Gastroesophageal sphincter (tissue), 4 donors: ENCODE data around the gene TPD52L2. TPM values are rescaled to one million over a fixed set of nuclear protein-coding genes. Genes with fewer than 3 reads are reported as not detected.
A peak's percentile ranks its signal among the peaks of the same experiment; 100 is the strongest.

Experiments
- ATAC-seq: fragments of 150-250 bp; one replicate; pipeline ENCODE4 v1.9.1; 2016; ENCODE audit warnings: mild to moderate bottlenecking, moderate library complexity
- H3K27ac ChIP-seq, 4 donors: fragments of 200-600 bp; sonication (generic) in 3 of 4; 1 replicate in 3 of 4; 2 replicates in 1 of 4; pipeline ENCODE4 v1.5.1; 2016 to 2019
- H3K27me3 ChIP-seq: fragments of 200-600 bp; sonication (generic); one replicate; pipeline ENCODE4 v1.5.1; 2019
- H3K36me3 ChIP-seq, 2 donors: fragments of 200-600 bp; sonication (generic); one replicate each; pipeline ENCODE4 v1.5.1; 2019; ENCODE audit warnings: control low read depth in 1 of 2
- H3K4me1 ChIP-seq, 3 donors: fragments of 200-600 bp; sonication (generic); 1 replicate in 2 of 3; 2 replicates in 1 of 3; pipeline ENCODE4 v1.5.1; 2016 to 2019; ENCODE audit warnings: control low read depth in 2 of 3
- H3K4me3 ChIP-seq, 2 donors: fragments of 200-600 bp; sonication (generic); one replicate each; pipeline ENCODE4 v1.5.1; 2019; ENCODE audit warnings: mild to moderate bottlenecking in 1 of 2, moderate library complexity in 1 of 2
- H3K9me3 ChIP-seq, 3 donors: fragments of 200-600 bp; sonication (generic); one replicate each; pipeline ENCODE4 v1.5.1; 2017 to 2019; ENCODE audit warnings: control low read depth in 2 of 3
- CTCF ChIP-seq, 4 experiments: fragments of 200-600 bp in 2 of 4; fragments of 450-650 bp in 2 of 4; sonication (generic) in 1 of 4; IDR thresholded peaks; one replicate each; pipeline ENCODE4 v1.5.1; 2017 to 2019; ENCODE audit warnings: antibody characterized with exemption in 4 of 4, mild to moderate bottlenecking in 2 of 4, moderate library complexity in 2 of 4
- EP300 ChIP-seq: sonication (generic); formaldehyde crosslinking; IDR thresholded peaks from one replicate; pipeline ENCODE4 v1.6.1; 2017; ENCODE audit warnings: antibody characterized with exemption, mild to moderate bottlenecking
- POLR2A ChIP-seq, 2 donors: fragments of 450-650 bp; IDR thresholded peaks; one replicate each; pipeline ENCODE4 v1.6.1; 2017; ENCODE audit warnings: antibody characterized with exemption in 2 of 2, mild to moderate bottlenecking in 2 of 2, moderate library complexity in 1 of 2
- POLR2AphosphoS5 ChIP-seq: sonication (generic); formaldehyde crosslinking; IDR thresholded peaks from one replicate; pipeline ENCODE4 v1.6.1; 2017; ENCODE audit warnings: antibody characterized with exemption
- WGBS, 2 donors: methylation state at CpG; one replicate each; pipeline ENCODE4 v1.1.5; 2018; ENCODE audit warnings: low coverage in 1 of 2; 5-methylcytosine and 5-hydroxymethylcytosine counted together
- total RNA-seq, 4 donors: library from RNA; depleted of rRNA; stranded (reverse); fragments of >200 nt; gene quantifications; one replicate each; pipeline ENCODE4 v1.1.0, GENCODE V29; 2016

The TPD52L2 gene
- total RNA-seq, 4 donors from 2014 or later: 136 to 157 (median 145) TPM

DNA sequence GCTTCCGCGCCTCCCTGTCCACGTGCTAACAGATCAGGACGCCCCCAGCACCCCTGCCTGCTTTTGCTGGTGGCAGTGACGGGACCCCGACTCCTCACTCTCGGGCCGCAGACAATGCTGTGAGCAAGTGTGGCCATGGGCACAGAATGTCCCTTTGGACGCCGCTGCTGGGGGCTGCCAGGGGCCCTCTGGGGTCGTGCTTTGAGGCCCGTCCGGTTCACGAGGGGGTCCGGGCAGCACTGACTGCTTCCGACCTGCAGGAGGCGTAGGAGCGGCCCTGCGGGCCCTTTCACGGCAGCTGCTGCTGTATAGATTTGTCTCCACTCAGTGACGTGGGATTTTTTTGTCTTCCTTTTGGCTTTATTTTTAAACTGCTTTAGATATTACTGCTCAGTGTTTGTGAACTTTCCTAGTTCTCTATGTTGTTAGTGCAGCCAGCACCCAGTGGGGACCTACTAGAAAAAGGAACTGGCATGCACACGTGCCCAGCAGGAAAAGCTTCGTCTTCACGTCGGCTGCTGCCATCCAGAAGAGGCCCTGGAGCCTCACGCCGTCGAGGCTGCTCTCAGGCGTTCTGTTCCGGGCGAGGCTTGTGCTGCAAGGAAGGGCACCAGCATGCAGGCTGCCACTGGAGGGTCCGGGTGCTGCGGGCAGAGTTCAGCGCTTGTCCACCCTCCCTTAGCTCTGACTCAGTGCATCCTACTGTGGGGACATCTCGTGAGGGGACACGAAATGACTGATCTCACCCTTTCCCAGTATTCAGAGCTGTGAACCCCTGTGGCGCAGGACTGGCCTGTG, 69.4 kb downstream of the TPD52L2 start:
- no peak for ATAC-seq
- Histone ChIP-seq H3K27ac (no peak overlapping the region), H3K27me3 (no peaks in the 10 kb centered on the region), H3K4me1 (no peaks in the 10 kb centered on the region), H3K36me3 (peaks cover 0 to 92% of the 10 kb centered on the region in 2 donors), H3K9me3 (no peaks in the 10 kb centered on the region), H3K4me3 (no peak overlapping the region)
- TF ChIP-seq CTCF (IDR thresholded peaks at IDR 0.05) (peak in 2 of 4 experiments; percentile 32 to 52), POLR2AphosphoS5 (no peak), EP300 (no peak)
- 70 to 100% methylated on average over 1 to 19 of the region's 37 CpGs for WGBS, 2 donors

GRCh38 chr20:63935447-63935846, 70.4 kb downstream of the TPD52L2 start:
- peaks cover 0 to 92% of the 10 kb centered on the region in 2 donors for H3K36me3 ChIP-seq
- no peaks in the 10 kb centered on the region for H3K27me3 ChIP-seq
- TF ChIP-seq CTCF (IDR thresholded peaks at IDR 0.05): no peak
- TF ChIP-seq POLR2A (IDR thresholded peaks at IDR 0.05): no peak
- TF ChIP-seq EP300: no peak
- no peak for TF ChIP-seq POLR2AphosphoS5
- H3K4me1 ChIP-seq: no peaks in the 10 kb centered on the region
- WGBS, 2 donors: 100% methylated on average over 2 of the region's 9 CpGs; no CpG with 5 or more reads in 1 of the 2 donors
- H3K9me3 ChIP-seq: no peaks in the 10 kb centered on the region
- no peak overlapping the region for H3K27ac ChIP-seq
- no peak overlapping the region for H3K4me3 ChIP-seq
- no peak for ATAC-seq

- H3K27ac ChIP-seq: no peak overlapping the region
- peaks cover 0 to 84% of the 10 kb centered on the region in 2 donors for H3K36me3 ChIP-seq
- H3K9me3 ChIP-seq: no peaks in the 10 kb centered on the region
- TF ChIP-seq CTCF (IDR thresholded peaks at IDR 0.05): no peak
- H3K4me3 ChIP-seq: no peak overlapping the region
- H3K27me3 ChIP-seq: no peaks in the 10 kb centered on the region
- ATAC-seq: no peak
- H3K4me1 ChIP-seq: peaks cover 0 to 10% (median 0%) of the 10 kb centered on the region in 3 donors
- 61 to 73% methylated on average over 9 to 10 of the region's 14 CpGs for WGBS, 2 donors
These were observed 72.5 kb downstream of the TPD52L2 start for GRCh38 chr20:63937596-63937995.

GRCh38 chr20:63939061-63939935, 74.2 kb downstream of the TPD52L2 start:
- H3K36me3 ChIP-seq: peaks cover 0 to 85% of the 10 kb centered on the region in 2 donors

More at GRCh38 chr20:63939061-63939935, 74.2 kb downstream of the TPD52L2 start:
- TF ChIP-seq EP300: no peak
- no peak for TF ChIP-seq CTCF (IDR thresholded peaks at IDR 0.05)
- no peak for TF ChIP-seq POLR2AphosphoS5
- no peak for TF ChIP-seq POLR2A (IDR thresholded peaks at IDR 0.05)
- Histone ChIP-seq H3K27ac (peak overlapping the region in 1 of 4 donors; percentile 24), H3K4me1 (peaks cover 0 to 27% (median 0%) of the 10 kb centered on the region in 3 donors), H3K9me3 (no peaks in the 10 kb centered on the region), H3K27me3 (no peaks in the 10 kb centered on the region), H3K4me3 (no peak overlapping the region)
- whole genome bisulfite sequencing, 2 donors: no CpG with 5 or more reads among the region's 33 CpGs
- ATAC-seq: no peak
